D721Med (cell line): ENCODE data around the gene CDK5RAP3.

Experiments
- DNase-seq: peaks from one replicate; pipeline ENCODE4 v3.0.0; 2011; ENCODE audit warnings: low spot score; ENCODE audit not compliant: insufficient read length
- FAIRE-seq: peaks from 2 replicates; lab custom pipeline; 2011; peaks lifted over from hg19 to GRCh38; lab: Jason Lieb, UNC
- CTCF ChIP-seq: IDR thresholded peaks from 2 replicates; pipeline ENCODE4 v1.5.1; 2012; ENCODE audit warnings: mild to moderate bottlenecking, control low read depth; ENCODE audit not compliant: insufficient read depth; ENCODE audit errors: missing control alignments

Gene CDK5RAP3

GRCh38 chr17:47966079-47966519, 4.8 kb upstream of the CDK5RAP3 start:
- FAIRE-seq (no peak), DNase-seq (no peak)
- no peak for TF ChIP-seq CTCF

GRCh38 chr17:47967607-47968252, 3.2 kb upstream of the CDK5RAP3 start:
- TF ChIP-seq CTCF, result no peak
- DNase-seq, result no peak
- no peak for FAIRE-seq

GRCh38 chr17:47968836-47969235, 2.1 kb upstream of the CDK5RAP3 start:
- DNase-seq, result no peak
- TF ChIP-seq CTCF, result no peak
- FAIRE-seq, result no peak

GRCh38 chr17:47969930-47970724, 786 bp upstream of the CDK5RAP3 start:
- DNase-seq (no peak), FAIRE-seq (no peak)
- TF ChIP-seq CTCF, result no peak

GRCh38 chr17:47973541-47973940, 2.6 kb downstream of the CDK5RAP3 start:
- no peak for FAIRE-seq
- no peak for TF ChIP-seq CTCF
- DNase-seq, result no peak

GRCh38 chr17:47975189-47975822, 4.4 kb downstream of the CDK5RAP3 start:
- TF ChIP-seq CTCF, result no peak
- FAIRE-seq (no peak), DNase-seq (no peak)
